ENCODE data around the gene PROM2. TPM values are rescaled to one million over a fixed set of nuclear protein-coding genes. Genes with fewer than 3 reads are reported as not detected.

The PROM2 gene
- total and polyA plus RNA-seq, 2 donors from 2014 or later, result 55.6 to 65.6 TPM

DNA sequence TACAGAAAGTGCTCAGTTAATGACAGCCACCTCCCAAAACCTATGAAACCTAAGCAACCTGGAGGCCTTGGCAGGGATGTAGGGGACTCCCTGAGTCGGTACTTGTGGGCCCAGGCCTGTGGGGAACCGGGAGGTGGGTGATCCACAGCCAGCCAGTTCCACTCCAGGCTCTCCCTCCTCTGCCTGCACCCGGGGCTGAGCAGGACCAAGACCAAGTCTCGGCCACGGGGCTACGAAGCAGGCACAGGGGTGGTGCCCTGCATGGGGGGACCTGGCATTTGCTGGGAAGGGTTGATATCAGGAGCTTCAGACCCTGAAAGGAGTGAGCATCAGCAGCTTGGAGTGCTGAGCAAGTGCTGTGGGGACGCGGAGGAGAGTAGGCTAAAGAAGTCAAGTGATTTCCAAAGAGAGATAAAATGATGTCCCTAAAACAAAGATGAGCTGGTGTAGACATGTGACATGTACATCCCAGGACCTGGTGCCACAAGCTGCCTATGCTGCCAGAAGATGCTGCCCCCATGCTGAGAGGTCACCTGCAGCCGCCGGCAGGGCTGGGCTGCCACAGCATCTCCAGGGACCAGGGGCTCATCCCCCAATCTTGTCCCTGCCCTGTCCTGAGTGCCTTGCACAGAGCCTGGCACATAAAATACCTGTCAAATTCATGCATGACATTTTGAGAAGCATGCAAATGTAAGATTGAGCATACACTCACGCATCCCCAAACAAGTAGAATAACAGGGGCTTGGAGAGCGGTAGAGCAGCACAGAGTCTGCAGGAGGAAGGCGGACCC, 44.4 kb downstream of the PROM2 start:
- FAIRE-seq (no peak), DNase-seq (peak in 1 of 5 donors; percentile 60)
- Histone ChIP-seq H3K27me3 (ENCODE audit: control insufficient read depth, insufficient read depth, low read length) (no peaks in the 10 kb centered on the region), H3K9ac (ENCODE audit: low read length in 3 of 3) (no peak overlapping the region), H3K4me1 (ENCODE audit: control insufficient read depth in 2 of 3, insufficient read depth in 2 of 3, low read depth in 1 of 3, low read length in 3 of 3) (peaks cover 0 to 10% (median 0%) of the 10 kb centered on the region in 3 donors), H3K36me3 (ENCODE audit: control insufficient read depth in 2 of 3, insufficient read depth in 3 of 3, low read length in 3 of 3) (no peaks in the 10 kb centered on the region), H3K27ac (ENCODE audit: low read depth in 2 of 2, low read length in 2 of 2) (no peak overlapping the region), H3K9me3 (ENCODE audit: control insufficient read depth in 2 of 3, insufficient read depth in 1 of 3, low read length in 3 of 3) (no peaks in the 10 kb centered on the region), H3K4me3 (ENCODE audit: low read length in 3 of 3) (no peak overlapping the region)
- TF ChIP-seq CTCF (IDR thresholded peaks at IDR 0.05; ENCODE audit: borderline replicate concordance, extremely low read depth, insufficient read depth), result no peak
- intact Hi-C loops (cut with DNase I), result no loop called here

GRCh38 chr2:95319481-95320343, 45.5 kb downstream of the PROM2 start:
- Histone ChIP-seq H3K36me3 (ENCODE audit: control insufficient read depth in 2 of 3, insufficient read depth in 3 of 3, low read length in 3 of 3) (no peaks in the 10 kb centered on the region), H3K4me1 (ENCODE audit: control insufficient read depth in 2 of 3, insufficient read depth in 2 of 3, low read depth in 1 of 3, low read length in 3 of 3) (peaks cover 0 to 8% (median 0%) of the 10 kb centered on the region in 3 donors), H3K4me3 (ENCODE audit: low read length in 3 of 3) (no peak overlapping the region), H3K27me3 (ENCODE audit: control insufficient read depth, insufficient read depth, low read length) (no peaks in the 10 kb centered on the region), H3K9ac (ENCODE audit: low read length in 3 of 3) (no peak overlapping the region), H3K9me3 (ENCODE audit: control insufficient read depth in 2 of 3, insufficient read depth in 1 of 3, low read length in 3 of 3) (no peaks in the 10 kb centered on the region), H3K27ac (ENCODE audit: low read depth in 2 of 2, low read length in 2 of 2) (no peak overlapping the region)
- no peak for FAIRE-seq
- intact Hi-C loops (cut with DNase I), result no loop called here
- DNase-seq, result peak in 1 of 5 donors; percentile 69
- no peak for TF ChIP-seq CTCF (IDR thresholded peaks at IDR 0.05; ENCODE audit: borderline replicate concordance, extremely low read depth, insufficient read depth)

- H3K27me3 ChIP-seq (ENCODE audit: control insufficient read depth, insufficient read depth, low read length), result no peaks in the 10 kb centered on the region
- H3K36me3 ChIP-seq (ENCODE audit: control insufficient read depth in 2 of 3, insufficient read depth in 3 of 3, low read length in 3 of 3), result no peaks in the 10 kb centered on the region
- H3K4me1 ChIP-seq (ENCODE audit: control insufficient read depth in 2 of 3, insufficient read depth in 2 of 3, low read depth in 1 of 3, low read length in 3 of 3), result peaks cover 0 to 6% (median 0%) of the 10 kb centered on the region in 3 donors
- no peak overlapping the region for H3K27ac ChIP-seq (ENCODE audit: low read depth in 2 of 2, low read length in 2 of 2)
- intact Hi-C loops (cut with DNase I), result no loop called here
- H3K4me3 ChIP-seq (ENCODE audit: low read length in 3 of 3), result no peak overlapping the region
- DNase-seq (peak in 1 of 5 donors; percentile 68), FAIRE-seq (no peak)
- no peak for TF ChIP-seq CTCF (IDR thresholded peaks at IDR 0.05; ENCODE audit: borderline replicate concordance, extremely low read depth, insufficient read depth)
- no peak overlapping the region for H3K9ac ChIP-seq (ENCODE audit: low read length in 3 of 3)
- H3K9me3 ChIP-seq (ENCODE audit: control insufficient read depth in 2 of 3, insufficient read depth in 1 of 3, low read length in 3 of 3), result no peaks in the 10 kb centered on the region
Measured at GRCh38 chr2:95320344-95320712, 46.1 kb downstream of the PROM2 start.
